Fibroblast of mammary gland (primary cell): Measurements from ENCODE around the gene NRARP.

Experiments used
- DNase-seq: peaks from one replicate; pipeline ENCODE4 v3.0.0-alpha.2; 2010; ENCODE audit warnings: low read depth
- H3K4me3 ChIP-seq: 2 replicates; pipeline ENCODE4 v1.5.1; 2011; ENCODE audit warnings: low read depth, mild to moderate bottlenecking, low read length, moderate library complexity; ENCODE audit not compliant: control insufficient read depth
- CTCF ChIP-seq: conservative IDR thresholded peaks from 2 replicates; pipeline ENCODE4 v1.5.1; 2011; ENCODE audit warnings: low read depth, low read length, inconsistent platforms; ENCODE audit not compliant: control insufficient read depth, insufficient read depth

The NRARP gene, protein sequence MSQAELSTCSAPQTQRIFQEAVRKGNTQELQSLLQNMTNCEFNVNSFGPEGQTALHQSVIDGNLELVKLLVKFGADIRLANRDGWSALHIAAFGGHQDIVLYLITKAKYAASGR

DNA sequence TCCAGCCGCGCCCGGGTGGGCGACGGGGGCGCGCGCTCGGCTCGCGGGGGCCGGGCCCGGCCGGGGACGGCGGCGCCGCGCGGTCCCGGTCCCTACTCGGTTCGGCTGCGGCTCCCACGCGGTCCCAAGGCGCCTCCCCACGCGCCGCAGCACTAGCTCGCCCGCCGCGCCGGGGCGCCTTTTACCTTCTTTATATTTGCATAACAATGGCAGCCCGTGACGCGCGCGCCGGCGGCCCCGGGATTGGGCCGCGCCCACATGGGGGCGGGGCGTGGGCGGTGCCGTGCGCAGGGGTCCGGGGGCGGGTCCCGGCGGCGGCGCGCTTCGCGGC lies at the start of gene NRARP:
Gene NRARP, minus strand, starts transcription at position 154 of the 331 bp plus-strand sequence. CDS start 343 bp downstream, outside the sequence.
- TF ChIP-seq CTCF, result no peak
- peak within 1 kb of the TSS; percentile 21 for H3K4me3 ChIP-seq
- DNase-seq, result peak; percentile 54

DNA sequence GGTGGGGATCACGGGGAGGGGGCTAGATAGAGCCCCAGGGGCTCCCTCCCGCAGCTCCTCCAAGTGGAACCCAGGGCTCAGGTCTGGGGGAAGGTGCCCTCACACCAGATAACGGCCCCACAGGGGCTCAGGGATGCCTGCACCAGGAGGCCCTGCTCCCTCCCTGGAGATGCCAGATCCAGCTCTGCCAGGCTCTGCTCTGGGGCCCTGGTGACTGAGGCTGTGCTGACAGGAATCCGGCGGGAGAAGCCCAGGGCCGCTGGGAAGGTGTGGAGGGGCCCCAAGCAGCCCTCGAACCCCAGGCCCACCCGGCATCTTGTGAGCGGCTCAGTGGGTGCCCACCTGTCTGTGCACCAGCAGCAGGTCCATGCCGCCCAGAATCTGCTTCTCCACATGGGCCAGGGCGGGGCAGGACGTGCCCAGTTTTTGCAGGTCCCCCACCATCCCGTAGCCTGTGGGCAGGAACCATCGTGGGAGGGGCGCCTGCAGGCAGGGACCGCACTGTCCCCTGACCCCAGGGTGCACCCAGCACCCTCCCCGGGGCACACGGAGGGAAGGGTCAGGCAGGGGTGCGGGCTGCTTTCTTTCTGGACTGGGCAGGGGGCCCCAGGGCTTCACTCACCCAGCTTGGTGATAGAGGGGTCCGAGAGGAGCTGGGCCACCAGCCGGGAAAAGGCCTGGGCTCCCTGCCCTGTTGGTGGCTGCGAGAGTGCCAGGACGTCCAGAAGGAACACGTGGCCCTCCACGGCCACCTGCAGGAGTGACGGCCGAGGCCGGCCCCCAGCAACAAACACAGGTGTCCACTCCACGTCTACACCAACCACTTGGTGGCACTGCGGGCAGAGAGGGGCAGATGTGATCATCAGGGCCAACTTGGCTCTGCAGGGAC lies 48.9 kb upstream of the NRARP start:
- DNase-seq, result no peak
- H3K4me3 ChIP-seq, result no peak overlapping the region
- no peak for TF ChIP-seq CTCF

DNA sequence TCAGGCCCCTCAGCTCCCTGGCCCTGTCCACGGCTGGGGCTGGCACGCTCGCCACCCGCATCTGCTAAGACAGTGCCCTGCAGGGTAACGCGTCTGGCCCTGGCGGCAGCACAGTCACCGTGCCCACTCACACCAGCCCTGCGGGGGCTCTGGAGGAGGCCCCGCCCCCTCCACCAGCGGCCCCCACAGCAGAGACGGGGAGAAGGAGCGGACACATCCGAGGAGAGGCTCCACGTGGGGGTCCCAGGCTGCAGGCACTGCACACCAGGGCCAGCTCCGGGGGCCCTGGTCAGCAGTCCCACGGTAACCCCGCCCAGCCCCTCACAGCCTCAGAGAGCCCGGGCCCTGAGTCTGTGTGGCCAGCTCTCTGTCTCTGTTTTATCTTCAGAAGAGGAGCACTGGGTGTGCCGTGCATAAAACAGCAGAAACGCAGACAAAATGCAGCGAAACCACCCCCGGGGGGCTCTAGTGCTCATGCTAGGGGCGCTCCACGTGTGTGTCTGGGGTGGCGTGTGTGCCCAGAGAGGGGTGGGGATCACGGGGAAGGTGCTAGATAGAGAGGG lies 47.5 kb upstream of the NRARP start:
- DNase-seq, result no peak
- no peak overlapping the region for H3K4me3 ChIP-seq
- TF ChIP-seq CTCF, result no peak

GRCh38 chr9:137348769-137349470 lies 46.8 kb upstream of the NRARP start:
- TF ChIP-seq CTCF, result no peak
- H3K4me3 ChIP-seq, result no peak overlapping the region
- DNase-seq, result no peak

- no peak for TF ChIP-seq CTCF
- DNase-seq, result no peak
- no peak overlapping the region for H3K4me3 ChIP-seq
Measured at GRCh38 chr9:137347928-137348327, 45.9 kb upstream of the NRARP start.

DNA sequence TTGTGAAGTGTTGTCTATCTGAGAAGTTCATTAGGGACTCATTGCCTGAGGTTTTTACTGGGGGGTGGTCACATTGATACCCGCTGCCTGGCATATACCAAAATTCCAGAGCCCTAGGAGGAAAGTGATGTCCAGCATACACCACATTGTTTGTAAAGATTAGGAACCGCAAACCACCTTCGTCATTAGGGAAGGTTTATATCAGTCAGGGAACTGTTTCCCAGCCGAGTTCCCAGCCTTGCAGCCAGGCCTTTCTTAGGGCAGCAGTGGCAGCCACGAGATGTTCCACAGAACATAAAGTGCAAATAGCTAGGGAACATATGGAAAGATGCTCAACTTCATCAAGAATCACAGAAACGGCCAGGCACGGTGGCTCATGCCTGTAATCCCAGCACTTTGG lies 40.4 kb upstream of the NRARP start:
- no peak for DNase-seq
- no peak for TF ChIP-seq CTCF
- no peak overlapping the region for H3K4me3 ChIP-seq
